Activated CD4-positive, alpha-beta T cell treated with anti-CD3 and anti-CD28 coated beads for 48 hours (primary cell): Measurements from ENCODE around the gene PELI3.
A peak's percentile ranks its signal among the peaks of the same experiment; 100 is the strongest.

ENCODE experiments used
- DNase-seq: peaks from one replicate; pipeline ENCODE4 v3.0.0-alpha.2; 2020

PELI3 gene

GRCh38 chr11:66475349-66476172, 8.9 kb downstream of the PELI3 start:
- DNase-seq, result no peak

- no peak for DNase-seq
Observed at GRCh38 chr11:66476173-66476840, 9.6 kb downstream of the PELI3 start.

DNA sequence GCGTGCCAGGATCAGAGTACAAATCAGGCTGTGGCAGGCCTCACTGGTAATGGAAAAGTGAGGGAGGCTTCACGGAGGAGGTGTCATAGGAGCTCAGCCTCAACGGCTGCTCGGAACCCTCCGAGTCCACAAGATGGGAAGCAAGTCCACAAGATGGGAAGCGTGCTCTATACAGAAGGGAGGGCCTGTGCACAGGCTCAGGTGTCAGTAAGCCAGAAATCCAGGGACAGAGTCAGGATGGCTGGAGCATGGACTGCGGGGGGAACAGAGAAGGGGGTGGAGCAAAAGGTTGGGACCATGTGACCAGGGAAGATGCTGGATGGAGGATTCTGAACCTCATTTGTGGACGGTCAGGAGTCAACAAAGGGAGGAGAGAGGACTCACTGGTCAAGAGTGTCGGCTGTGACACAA, 10.1 kb downstream of the PELI3 start:
- no peak for DNase-seq

DNA sequence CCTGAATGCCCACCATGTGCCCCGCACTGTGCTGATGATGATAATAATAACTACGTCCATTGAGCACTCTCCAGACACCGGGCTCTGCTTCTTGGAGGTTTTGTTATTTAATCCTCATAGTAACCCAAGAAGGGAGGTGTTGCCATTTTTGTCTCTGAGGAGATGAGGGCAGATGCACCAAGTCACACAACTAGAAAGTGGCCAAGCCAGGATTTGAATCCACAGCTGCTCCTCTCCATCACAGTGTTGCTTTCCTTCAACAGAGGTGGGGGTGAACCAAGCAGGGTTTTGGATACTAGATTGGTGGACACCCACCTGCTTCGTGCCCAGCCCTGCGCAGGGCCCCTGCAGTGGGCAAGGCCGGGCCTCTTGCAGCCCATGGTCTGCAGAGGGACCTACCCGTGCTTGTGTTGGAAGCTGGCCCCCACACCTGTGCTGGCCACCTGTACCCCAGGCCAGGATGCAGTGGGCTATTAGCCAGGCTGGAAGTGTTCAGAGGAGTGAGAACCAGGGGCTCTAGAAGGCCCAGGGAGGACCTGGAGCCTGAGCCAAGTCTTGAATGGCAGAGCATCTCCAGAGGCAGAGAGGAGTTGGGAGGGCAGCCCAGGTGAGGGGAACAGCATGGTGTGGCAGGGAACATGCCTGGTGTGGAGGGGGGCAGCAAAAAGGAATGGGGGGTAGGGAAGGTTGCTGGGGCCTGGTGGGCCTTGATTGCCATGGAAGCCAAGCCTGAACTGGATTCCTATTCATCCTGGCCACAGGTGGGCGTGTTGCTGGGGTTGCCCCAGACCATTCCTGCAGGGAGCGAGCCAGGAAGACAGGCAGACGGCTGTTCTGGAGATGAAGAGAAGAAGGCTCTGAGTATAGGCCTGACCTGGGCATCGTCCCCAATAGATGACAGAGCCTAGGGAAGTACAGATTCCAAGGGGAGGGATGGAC, 10.8 kb downstream of the PELI3 start:
- DNase-seq, result no peak

GRCh38 chr11:66478729-66479393, 12.2 kb downstream of the PELI3 start:
- DNase-seq, result peak; percentile 41

- DNase-seq, result no peak
Observed at GRCh38 chr11:66479394-66480116, 12.8 kb downstream of the PELI3 start.

DNA sequence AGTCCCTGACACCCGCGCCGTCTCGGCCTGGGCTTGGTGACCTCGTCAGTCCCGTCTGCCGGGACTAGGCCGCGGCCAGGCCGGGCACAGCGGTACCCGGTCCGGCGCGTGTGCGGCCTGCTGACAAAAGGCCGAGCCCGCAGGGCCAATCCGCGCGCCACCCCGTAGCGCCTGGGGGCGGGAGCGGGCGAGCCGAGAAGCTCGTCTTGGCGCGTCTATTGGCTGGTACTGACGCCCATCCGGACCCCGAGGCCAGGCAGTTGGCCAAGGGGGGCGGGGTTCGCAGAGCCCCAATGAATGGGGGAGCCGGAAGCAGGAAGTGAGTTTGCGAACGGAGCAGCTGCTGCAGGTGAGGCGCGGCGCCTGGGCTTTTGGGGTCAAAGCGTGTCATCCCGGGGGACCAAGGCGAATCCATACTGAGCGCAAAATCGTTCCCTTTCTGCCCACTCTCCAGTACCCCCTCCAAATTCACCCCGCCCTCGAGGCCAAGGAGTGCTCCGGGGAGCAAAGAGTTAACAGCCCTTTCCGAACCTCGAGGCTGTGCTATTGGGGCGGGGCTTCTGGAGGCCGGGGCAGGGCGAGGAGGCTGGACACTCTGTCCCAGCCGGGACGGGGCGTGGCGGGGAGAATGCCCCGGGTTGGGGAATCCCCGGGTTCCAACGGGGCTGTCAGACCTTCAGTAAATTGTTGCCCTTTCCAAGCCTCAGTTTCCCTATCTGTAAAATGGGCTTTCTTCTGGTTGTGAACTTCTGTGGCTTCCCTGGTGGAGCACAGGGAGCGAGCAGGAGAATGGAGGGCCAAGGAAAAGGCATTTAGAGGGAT, 13.6 kb downstream of the PELI3 start, which contains the start of gene DPP3:
TSS of gene DPP3 (plus strand) at position 318 of the 822 bp plus-strand sequence. CDS start 1,767 bp downstream, outside the sequence.
- DNase-seq, result peak; percentile 97

DNA sequence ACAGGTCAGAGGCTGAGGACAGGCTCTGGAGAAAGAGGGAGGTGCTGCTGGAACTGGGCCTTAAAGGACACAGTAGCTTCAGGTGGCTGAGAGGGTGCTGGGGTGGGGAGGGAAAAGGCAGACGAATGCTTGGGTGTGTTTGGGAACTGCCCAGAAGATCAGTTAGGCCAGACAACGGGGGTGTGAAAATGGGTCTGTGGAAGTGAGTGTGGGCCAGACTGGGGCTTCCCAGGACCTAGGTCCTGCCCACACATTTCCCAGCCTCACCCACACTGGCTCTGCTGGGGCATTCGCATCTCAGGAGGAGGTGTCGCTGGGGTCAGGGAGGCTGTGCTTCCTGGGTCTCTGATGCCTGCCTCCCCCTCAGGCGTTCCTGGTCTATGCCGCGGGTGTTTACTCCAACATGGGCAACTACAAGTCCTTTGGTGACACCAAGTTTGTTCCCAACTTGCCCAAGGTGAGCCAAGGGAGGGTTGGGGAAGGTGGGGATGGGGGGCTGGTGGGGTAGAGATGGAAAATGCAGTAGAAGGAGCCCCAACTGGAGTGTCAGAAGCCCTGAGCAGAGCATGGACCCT, 18.2 kb downstream of the PELI3 start:
- no peak for DNase-seq

GRCh38 chr11:66488957-66489356, 22.3 kb downstream of the PELI3 start:
- no peak for DNase-seq

- no peak for DNase-seq
Observed at GRCh38 chr11:66489636-66490035, 22.9 kb downstream of the PELI3 start.

- no peak for DNase-seq
Observed at GRCh38 chr11:66491315-66491935, 24.7 kb downstream of the PELI3 start.

DNA sequence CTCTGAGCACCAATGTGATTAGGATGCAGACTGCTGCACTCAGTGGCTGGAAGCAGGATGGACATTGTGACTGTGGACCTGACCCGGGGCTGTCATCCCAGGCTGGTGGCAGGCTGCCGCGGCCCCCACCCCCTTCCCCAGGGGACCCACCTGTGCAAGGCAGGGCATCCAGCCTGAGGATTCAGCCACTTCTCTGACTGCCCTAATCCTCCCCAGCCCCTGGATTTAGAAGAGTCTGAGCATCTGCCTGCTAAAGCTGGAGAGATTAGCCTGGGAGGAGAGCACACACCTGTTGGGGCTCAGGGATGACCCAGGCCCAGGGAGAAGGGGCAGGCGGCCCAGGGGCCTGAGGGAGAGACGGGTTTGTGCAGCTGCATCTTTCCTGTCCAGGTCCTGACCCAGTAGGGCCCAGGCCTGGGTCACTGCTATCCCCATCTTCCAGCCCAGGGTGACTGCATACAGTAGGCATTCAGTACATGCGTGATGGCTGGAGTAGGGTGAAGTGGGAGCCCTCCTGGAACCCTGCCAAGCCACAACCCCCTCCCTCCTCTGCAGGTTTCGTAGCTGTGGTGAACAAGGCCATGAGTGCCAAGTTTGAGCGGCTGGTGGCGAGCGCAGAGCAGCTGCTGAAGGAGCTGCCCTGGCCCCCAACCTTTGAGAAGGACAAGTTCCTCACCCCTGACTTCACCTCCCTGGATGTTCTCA, 25.6 kb downstream of the PELI3 start:
- no peak for DNase-seq

DNA sequence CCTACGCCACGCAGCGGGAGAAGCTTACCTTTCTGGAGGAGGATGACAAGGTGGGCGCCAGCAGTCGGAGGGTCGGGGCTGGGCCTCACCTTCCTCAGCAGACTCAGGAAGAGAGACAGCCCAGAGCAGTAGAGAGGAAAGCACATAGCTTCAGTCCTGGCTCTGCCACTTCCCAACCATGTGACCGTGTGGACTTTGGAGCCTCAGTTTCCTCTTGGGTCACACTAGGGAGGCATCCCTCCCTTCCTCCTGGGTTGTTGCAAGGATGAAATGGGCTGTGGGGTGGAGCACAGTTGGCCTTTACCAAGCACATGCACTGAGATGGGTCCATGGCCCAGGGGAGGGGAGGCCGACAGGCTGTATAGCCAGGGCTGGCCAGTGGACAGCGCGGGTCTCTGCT, 26.4 kb downstream of the PELI3 start:
- DNase-seq, result no peak

DNA sequence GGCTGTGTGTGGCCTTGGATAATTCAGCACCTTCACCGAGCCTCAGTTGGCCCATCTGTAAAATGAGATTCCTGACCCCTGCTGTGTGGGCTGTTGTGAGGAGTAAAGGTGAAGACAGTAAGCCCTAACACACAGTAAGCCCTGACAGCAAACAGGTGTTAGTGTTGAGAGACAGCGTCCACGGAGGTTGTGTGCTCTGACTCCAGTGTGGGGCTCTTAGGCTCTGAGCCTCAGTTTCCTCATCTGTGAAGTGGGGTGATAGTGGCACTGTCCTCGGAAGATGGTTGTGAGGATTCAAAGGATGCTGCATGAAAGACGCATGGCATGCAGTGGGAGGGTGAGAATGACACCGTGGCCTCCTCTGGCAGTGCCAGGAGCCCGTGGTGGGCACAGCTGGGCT, 27.8 kb downstream of the PELI3 start:
- DNase-seq, result no peak

- DNase-seq, result no peak
Observed at GRCh38 chr11:66494935-66495334, 28.2 kb downstream of the PELI3 start.

- peak; percentile 41 for DNase-seq
Observed at GRCh38 chr11:66495401-66495854, 28.7 kb downstream of the PELI3 start.

DNA sequence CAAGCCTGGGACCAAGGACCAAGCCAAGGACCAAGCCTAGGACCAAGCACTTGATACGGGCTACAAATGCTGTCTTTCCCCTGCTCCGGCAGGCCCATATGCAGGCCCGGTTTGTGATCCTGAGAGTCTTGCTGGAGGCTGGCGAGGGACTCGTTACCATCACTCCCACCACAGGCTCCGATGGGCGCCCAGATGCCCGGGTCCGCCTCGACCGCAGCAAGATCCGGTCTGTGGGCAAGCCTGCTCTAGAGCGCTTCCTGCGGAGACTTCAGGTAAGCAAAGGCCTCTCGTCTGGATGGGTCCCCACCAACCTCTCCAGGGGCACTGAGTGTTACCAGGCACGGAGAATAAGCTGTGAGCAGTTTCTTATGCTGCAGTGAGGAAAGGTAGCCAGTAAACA, 30.5 kb downstream of the PELI3 start:
- no peak for DNase-seq

DNA sequence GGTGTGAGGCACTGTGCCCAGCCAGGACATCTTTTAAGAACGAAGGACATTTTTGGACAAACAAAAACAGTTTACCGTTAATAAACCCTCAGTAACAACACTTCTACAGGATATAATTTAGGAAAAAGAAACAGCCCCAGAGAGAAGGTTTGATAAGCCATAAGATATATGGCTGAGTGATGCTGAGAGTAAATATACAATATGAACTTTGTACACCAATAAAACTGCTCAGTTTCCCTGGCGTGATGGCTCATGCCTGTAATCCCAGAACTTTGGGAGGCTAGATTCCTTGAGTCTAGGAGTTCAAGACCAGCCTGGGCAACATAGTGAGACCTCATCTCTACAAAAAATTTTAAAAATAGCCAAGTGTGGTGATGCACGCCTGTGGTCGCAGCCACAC, 31.8 kb downstream of the PELI3 start:
- no peak for DNase-seq

- DNase-seq, result no peak
Observed at GRCh38 chr11:66505276-66505816, 38.6 kb downstream of the PELI3 start.
